Measurements from ENCODE around the gene MESP1. TPM values are rescaled to one million over a fixed set of nuclear protein-coding genes. Genes with fewer than 3 reads are reported as not detected.

Gene MESP1
- total and polyA plus RNA-seq, 2 of the 4 experiments (the other 2 are of a cell fraction), result under 0.01 to 0.10 TPM

DNA sequence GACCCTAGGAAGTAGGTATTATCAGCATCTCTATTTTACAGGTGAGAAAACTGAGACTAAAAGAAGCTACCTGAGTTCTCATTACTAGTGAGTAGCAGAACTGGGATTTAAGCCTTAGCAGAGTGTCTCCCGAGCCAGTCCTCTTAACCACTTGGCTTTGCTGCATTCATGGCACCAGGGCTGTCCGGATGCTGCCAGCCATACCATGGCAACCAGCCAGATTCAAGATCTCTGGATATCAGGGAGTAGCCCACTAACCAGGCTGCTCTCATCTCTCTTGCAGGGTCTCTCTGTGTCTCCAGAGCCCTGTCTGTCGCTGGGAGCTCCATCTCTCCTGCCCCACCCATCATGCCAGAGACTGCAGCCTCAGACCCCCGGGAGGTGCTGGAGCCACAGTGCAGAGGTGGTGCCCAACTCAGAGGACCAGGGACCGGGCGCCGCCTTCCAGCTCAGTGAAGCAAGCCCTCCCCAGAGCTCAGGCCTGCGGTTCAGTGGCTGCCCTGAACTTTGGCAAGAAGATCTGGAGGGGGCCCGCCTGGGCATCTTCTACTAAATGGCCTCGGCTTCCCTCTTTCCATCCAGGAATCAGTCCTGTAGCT, 26.8 kb upstream of the MESP1 start:
- Histone ChIP-seq H3K9me1 (ENCODE audit: insufficient read depth, low read length) (peaks cover 2% of the 10 kb centered on the region; the same call in 1 of the 2 replicates), H3K9me3 (ENCODE audit: control insufficient read depth, insufficient read depth, low read length) (no peaks in the 10 kb centered on the region), H2AK5ac (ENCODE audit: low read depth, low read length) (no peak overlapping the region), H3K4me1 (ENCODE audit: control insufficient read depth, insufficient read depth, low read length) (peaks cover 5% of the 10 kb centered on the region), H3K4ac (ENCODE audit: low read depth, low read length) (no peak overlapping the region), H2BK15ac (ENCODE audit: low read depth, low read length) (no peak overlapping the region), H3K23ac (ENCODE audit: low read depth, low read length) (no peak overlapping the region), H3K27me3 (ENCODE audit: control insufficient read depth, insufficient read depth, low read length) (no peaks in the 10 kb centered on the region), H3K27ac (ENCODE audit: insufficient read depth, low read length) (no peak overlapping the region), H2AFZ (replicated peaks; ENCODE audit: low read length, poor library complexity) (no peak overlapping the region), H3K79me1 (ENCODE audit: low read depth in 1 of 2, low read length in 2 of 2) (no peaks in the 10 kb centered on the region), H3K4me3 (ENCODE audit: insufficient read depth, low read depth, low read length) (no peak overlapping the region), H4K5ac (ENCODE audit: low read depth, low read length) (no peak overlapping the region), H3K14ac (replicated peaks; ENCODE audit: low read depth, low read length) (no peak overlapping the region), H4K8ac (ENCODE audit: low read depth in 2 of 2, low read length in 2 of 2) (no peak overlapping the region), H4K20me1 (ENCODE audit: insufficient read depth, low read length) (no peaks in the 10 kb centered on the region), H3K4me2 (ENCODE audit: low read depth, low read length) (no peak overlapping the region), H4K91ac (ENCODE audit: insufficient read depth, low read depth, low read length) (no peak overlapping the region), H2AK9ac (replicated peaks; ENCODE audit: low read depth, low read length, poor library complexity) (no peak overlapping the region), H2BK20ac (ENCODE audit: low read depth, low read length) (no peak overlapping the region), H3K56ac (ENCODE audit: extremely low read depth, insufficient read depth, low read length) (no peak overlapping the region), H2BK5ac (ENCODE audit: low read depth, low read length, poor library complexity, severe bottlenecking) (no peak overlapping the region), H3K9ac (ENCODE audit: low read depth, low read length) (no peak overlapping the region), H2BK120ac (ENCODE audit: low read depth, low read length) (no peak overlapping the region), H3K36me3 (ENCODE audit: control insufficient read depth, insufficient read depth, low read length) (no peaks in the 10 kb centered on the region), H3K18ac (ENCODE audit: low read depth, low read length) (no peak overlapping the region)
- ChIA-PET POLR2A (ENCODE audit: unreplicated experiment) (no interaction called here), CTCF (no interaction called here)
- TF ChIP-seq MAFK (IDR thresholded peaks at IDR 0.05; ENCODE audit: low read depth, low read length), result no peak
- TF ChIP-seq, protein P1, sequence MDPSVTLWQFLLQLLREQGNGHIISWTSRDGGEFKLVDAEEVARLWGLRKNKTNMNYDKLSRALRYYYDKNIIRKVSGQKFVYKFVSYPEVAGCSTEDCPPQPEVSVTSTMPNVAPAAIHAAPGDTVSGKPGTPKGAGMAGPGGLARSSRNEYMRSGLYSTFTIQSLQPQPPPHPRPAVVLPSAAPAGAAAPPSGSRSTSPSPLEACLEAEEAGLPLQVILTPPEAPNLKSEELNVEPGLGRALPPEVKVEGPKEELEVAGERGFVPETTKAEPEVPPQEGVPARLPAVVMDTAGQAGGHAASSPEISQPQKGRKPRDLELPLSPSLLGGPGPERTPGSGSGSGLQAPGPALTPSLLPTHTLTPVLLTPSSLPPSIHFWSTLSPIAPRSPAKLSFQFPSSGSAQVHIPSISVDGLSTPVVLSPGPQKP (IDR thresholded peaks at IDR 0.05; ENCODE audit: borderline replicate concordance, low read depth, low read length), result no peak
- TF ChIP-seq, protein P2, sequence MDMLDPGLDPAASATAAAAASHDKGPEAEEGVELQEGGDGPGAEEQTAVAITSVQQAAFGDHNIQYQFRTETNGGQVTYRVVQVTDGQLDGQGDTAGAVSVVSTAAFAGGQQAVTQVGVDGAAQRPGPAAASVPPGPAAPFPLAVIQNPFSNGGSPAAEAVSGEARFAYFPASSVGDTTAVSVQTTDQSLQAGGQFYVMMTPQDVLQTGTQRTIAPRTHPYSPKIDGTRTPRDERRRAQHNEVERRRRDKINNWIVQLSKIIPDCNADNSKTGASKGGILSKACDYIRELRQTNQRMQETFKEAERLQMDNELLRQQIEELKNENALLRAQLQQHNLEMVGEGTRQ (IDR thresholded peaks at IDR 0.05; ENCODE audit: low read depth, low read length), result no peak
- TF ChIP-seq NFE2L2 (IDR thresholded peaks at IDR 0.05; ENCODE audit: low read depth, low read length), result no peak
- TF ChIP-seq CTCF (conservative IDR thresholded peaks at IDR 0.05; ENCODE audit: low read depth, low read length), result no peak
- TF ChIP-seq RCOR1 (IDR thresholded peaks at IDR 0.05; ENCODE audit: insufficient replicate concordance, low read length), result no peak
- TF ChIP-seq MAZ (IDR thresholded peaks at IDR 0.05; ENCODE audit: borderline replicate concordance, low read depth, low read length), result no peak
- in situ Hi-C loops (cut with MboI; ENCODE audit: low sequenced_read_pairs), result no loop called here
- BruUV-seq (replicated peaks), result no TSS peak
- intact Hi-C loops (cut with micrococcal nuclease), result no loop called here
- 94% methylated on average over 7 of the region's 10 CpGs; no CpG with 5 or more reads in 1 of the 2 experiments for WGBS, 2 experiments (ENCODE audit: extremely low coverage in 2 of 2, insufficient read length in 1 of 2)
- no peak for DNase-seq
- dilution Hi-C loops (cut with HindIII; ENCODE audit: low sequenced_read_pairs, unreplicated experiment), result no loop called here
- no peak for ATAC-seq (ENCODE audit: low read depth)
